Fibroblast of lung (primary cell): Measurements from ENCODE around the gene NUDT13.

Experiments
- CTCF ChIP-seq, 2 donors: IDR thresholded peaks in 1 of 2; conservative IDR thresholded peaks in 1 of 2; 1 replicate in 1 of 2; 2 replicates in 1 of 2; pipeline ENCODE4 v1.5.1; 2011 to 2012; ENCODE audit warnings: low read length in 2 of 2, control low read depth in 1 of 2, inconsistent platforms in 1 of 2, low read depth in 1 of 2, mild to moderate bottlenecking in 1 of 2
- EZH2 ChIP-seq: IDR thresholded peaks from 2 replicates; pipeline ENCODE4 v1.5.1; 2012; ENCODE audit warnings: low read length, control low read depth, mild to moderate bottlenecking; ENCODE audit errors: missing control alignments

GRCh38 chr10:73097305-73097670, 13.0 kb upstream of the NUDT13 start:
- TF ChIP-seq CTCF (conservative IDR thresholded peaks at IDR 0.05 in 1 of 2, IDR thresholded peaks at IDR 0.05 in 1 of 2; ENCODE audit: low read depth in 1 of 2, low read length in 2 of 2) (no peak), EZH2 (no peak)
